CD4-positive, alpha-beta memory T cell (primary cell): ENCODE data around the gene C16orf74. TPM values are rescaled to one million over a fixed set of nuclear protein-coding genes. Genes with fewer than 3 reads are reported as not detected.

Source experiments
- CTCF ChIA-PET: fragments of 350-600 bp; sonication (Branson Sonifier 250); formaldehyde crosslinking; loops from one replicate; lab custom pipeline; 2021; ENCODE audit warnings: inconsistent platforms; ENCODE audit not compliant: partially characterized antibody; lab: Charles Lee
- POLR2A ChIA-PET: fragments of 350-600 bp; sonication (Branson Sonifier 250); formaldehyde crosslinking; loops from one replicate; lab custom pipeline; 2021; ENCODE audit not compliant: partially characterized antibody; lab: Charles Lee
- DNase-seq, 5 donors: peaks; one replicate each; pipeline versions ENCODE4 v3.0.0 to v3.0.0-alpha.2; 2020 to 2022; ENCODE audit warnings: mixed read lengths in 1 of 5
- H3K27ac ChIP-seq: one replicate; pipeline ENCODE4 v1.7.0; 2013; ENCODE audit warnings: low read depth, low read length
- H3K27me3 ChIP-seq: 2 replicates; pipeline ENCODE4 v1.7.0; 2013; ENCODE audit warnings: mild to moderate bottlenecking, low read length, moderate library complexity; ENCODE audit not compliant: insufficient read depth
- H3K36me3 ChIP-seq: 2 replicates; pipeline ENCODE4 v1.7.0; 2013; ENCODE audit warnings: mild to moderate bottlenecking, low read length, moderate library complexity; ENCODE audit not compliant: insufficient read depth
- H3K4me1 ChIP-seq: 2 replicates; pipeline ENCODE4 v1.7.0; 2013; ENCODE audit warnings: mild to moderate bottlenecking, low read length, moderate library complexity; ENCODE audit not compliant: insufficient read depth
- H3K4me3 ChIP-seq, 2 donors: one replicate each; pipeline ENCODE4 v1.7.0; 2013; ENCODE audit warnings: low read length in 2 of 2, mild to moderate bottlenecking in 1 of 2
- H3K9me3 ChIP-seq, 2 donors: one replicate each; pipeline ENCODE4 v1.7.0; 2013; ENCODE audit warnings: low read length in 2 of 2, control low read depth in 1 of 2; ENCODE audit not compliant: control insufficient read depth in 1 of 2
- H3K27ac Mint-ChIP-seq, 7 donors: one replicate each; pipeline ENCODE4 v1.8.0; 2020 to 2021; ENCODE audit warnings: mixed read lengths in 7 of 7, mild to moderate bottlenecking in 6 of 7, inconsistent platforms in 3 of 7, moderate library complexity in 3 of 7
- H3K27me3 Mint-ChIP-seq, 2 donors: one replicate each; pipeline ENCODE4 v1.8.0; 2020 to 2021; ENCODE audit warnings: mixed read lengths in 2 of 2
- H3K36me3 Mint-ChIP-seq, 2 donors: one replicate each; pipeline ENCODE4 v1.8.0; 2020 to 2021; ENCODE audit warnings: mixed read lengths in 2 of 2, inconsistent platforms in 1 of 2, mild to moderate bottlenecking in 1 of 2
- H3K4me1 Mint-ChIP-seq, 4 donors: one replicate each; pipeline ENCODE4 v1.8.0; 2020 to 2021; ENCODE audit warnings: mixed read lengths in 4 of 4, mild to moderate bottlenecking in 1 of 4
- H3K4me3 Mint-ChIP-seq, 8 donors: one replicate each; pipeline ENCODE4 v1.8.0; 2020 to 2021; ENCODE audit warnings: mixed read lengths in 8 of 8, mild to moderate bottlenecking in 7 of 8, moderate library complexity in 6 of 8, inconsistent platforms in 3 of 8
- H3K9me3 Mint-ChIP-seq, 8 donors: one replicate each; pipeline ENCODE4 v1.8.0; 2020 to 2021; ENCODE audit warnings: mixed read lengths in 8 of 8, mild to moderate bottlenecking in 5 of 8, inconsistent platforms in 3 of 8, moderate library complexity in 1 of 8
- intact Hi-C: fragments of 100-400 bp; cut with micrococcal nuclease; formaldehyde crosslinking; loops from one replicate; pipeline ENCODE4 v1.15.1; 2023
- polyA plus RNA-seq, 2 donors: library from polyadenylated mRNA; unstranded; fragments of 300-500 nt; fragmentation: Illumina TruSeq; gene quantifications; one replicate each; pipeline ENCODE4 v1.2.3, GENCODE V29; 2021
- total RNA-seq, 2 experiments: library from RNA; stranded (reverse); gene quantifications; one replicate each; pipeline ENCODE4 v1.2.3, GENCODE V29; 2021

C16orf74 gene
- total and polyA plus RNA-seq, 4 experiments from 2014 or later, result 11.7 to 16.5 (median 14.3) TPM

DNA sequence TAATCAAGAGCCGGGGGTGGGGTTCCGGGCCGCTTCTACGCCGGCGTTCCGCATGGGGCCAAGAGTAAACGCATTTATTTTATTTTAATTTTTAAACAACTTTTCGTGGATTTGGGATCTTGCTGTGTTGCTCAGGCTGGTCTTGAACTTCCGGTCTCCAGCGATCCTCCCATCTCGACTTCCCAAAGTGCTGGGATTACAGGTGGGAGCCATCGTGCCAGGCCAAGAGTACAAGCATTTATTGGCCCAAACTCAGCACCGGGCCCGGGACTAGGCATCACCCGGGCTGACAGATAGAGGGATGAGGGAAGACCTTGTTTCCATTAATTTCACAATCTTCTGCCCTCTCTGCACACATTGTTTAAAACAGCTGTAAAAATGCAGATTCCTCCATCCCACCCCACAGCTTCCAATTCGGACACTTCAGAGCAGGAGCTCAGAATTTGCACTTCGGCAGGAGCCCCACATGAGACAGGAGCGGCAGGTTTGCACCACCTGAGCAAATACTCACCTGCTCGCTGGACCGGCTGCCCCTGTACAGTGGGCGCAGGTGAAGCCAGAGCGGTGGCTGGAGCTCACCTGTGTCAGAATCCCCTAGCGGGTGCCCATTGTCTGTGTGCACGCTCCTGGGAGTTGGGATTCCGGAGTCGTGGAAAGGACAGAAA is 61.5 kb downstream of the C16orf74 start:
- POLR2A ChIA-PET, result no interaction called here
- peaks cover 23% of the 10 kb centered on the region for H3K4me1 ChIP-seq
- peak in 1 of 5 donors; percentile 4 for DNase-seq
- Mint-ChIP-seq H3K27me3 (peaks cover 0 to 2% of the 10 kb centered on the region in 2 donors), H3K27ac (peak overlapping the region in 2 of 7 donors; percentile 53 to 76), H3K36me3 (no peaks in the 10 kb centered on the region), H3K4me3 (peak overlapping the region; percentile 42 to 81 (median 66)), H3K9me3 (no peaks in the 10 kb centered on the region), H3K4me1 (peaks cover 0 to 14% (median 8%) of the 10 kb centered on the region in 4 donors)
- CTCF ChIA-PET, result interaction anchor here (1.0 kb wide), 1 partner anchor 30 kb away, joined by 3 read pairs; no protein-coding TSS in a partner anchor
- no peaks in the 10 kb centered on the region for H3K27me3 ChIP-seq
- intact Hi-C loops, result loop anchor here (1.0 to 10.0 kb wide), 5 partner anchors 14 to 1575 kb away; partner anchors contain the start of genes COX4I1, EMC8 and MBTPS1
- no peaks in the 10 kb centered on the region for H3K9me3 ChIP-seq
- peak overlapping the region in 1 of 2 donors; percentile 22 for H3K4me3 ChIP-seq
- no peak overlapping the region for H3K27ac ChIP-seq
- H3K36me3 ChIP-seq, result no peaks in the 10 kb centered on the region

DNA sequence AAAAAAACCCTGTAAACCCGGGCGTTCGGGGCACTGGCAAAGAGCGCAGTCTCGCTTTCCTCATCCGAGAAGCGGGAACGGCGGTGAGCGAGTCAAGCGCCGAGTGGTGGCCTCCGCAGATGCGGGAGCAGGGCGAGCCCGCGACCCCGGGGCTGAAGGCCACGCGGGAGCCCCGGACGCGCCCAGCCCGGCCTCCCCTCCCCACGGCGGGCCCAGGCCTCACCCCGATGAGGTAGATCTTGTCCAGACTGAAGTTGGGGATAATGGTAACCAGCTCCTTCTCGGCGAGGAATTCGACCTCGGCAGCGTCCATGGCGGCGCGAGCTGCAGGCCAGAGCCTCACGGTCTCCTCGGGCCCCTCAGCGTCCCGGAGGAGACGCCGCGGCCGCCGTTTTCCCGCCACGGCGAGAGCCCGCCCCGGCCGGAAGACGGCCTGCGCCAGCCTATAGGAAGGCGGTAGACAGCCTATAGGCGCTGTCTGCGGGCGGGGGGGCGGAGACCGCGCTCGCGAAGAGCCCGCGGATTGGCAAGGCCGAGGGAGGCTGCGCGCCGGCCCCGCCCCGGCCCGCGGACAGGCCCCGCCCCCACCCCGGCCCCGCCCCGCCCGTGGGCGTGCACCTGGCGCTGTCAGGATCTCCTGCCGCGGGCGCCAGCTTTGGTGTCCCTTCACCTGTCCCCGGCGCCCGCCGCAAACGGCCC is 62.2 kb downstream of the C16orf74 start, which contains the start of gene GINS2:
Gene GINS2 (minus strand): TSS at position 369 of the 699 bp plus-strand sequence. CDS start 56 bp downstream, at position 313.
- Mint-ChIP-seq H3K4me1 (peaks cover 0 to 14% (median 8%) of the 10 kb centered on the region in 4 donors), H3K9me3 (no peaks in the 10 kb centered on the region), H3K27me3 (peaks cover 0 to 2% of the 10 kb centered on the region in 2 donors), H3K4me3 (peak within 1 kb of the TSS; percentile 71 to 85 (median 82)), H3K36me3 (no peaks in the 10 kb centered on the region), H3K27ac (peak within 1 kb of the TSS in 4 of 7 donors; percentile 53 to 76 (median 68))
- POLR2A ChIA-PET, result interaction anchor here (0.9 kb wide), 1 partner anchor 16 kb away, joined by 3 read pairs; no protein-coding TSS in a partner anchor
- Histone ChIP-seq H3K27me3 (no peaks in the 10 kb centered on the region), H3K36me3 (no peaks in the 10 kb centered on the region), H3K27ac (peak within 1 kb of the TSS; percentile 34), H3K4me1 (peaks cover 23% of the 10 kb centered on the region), H3K4me3 (peak within 1 kb of the TSS; percentile 23 to 75), H3K9me3 (no peaks in the 10 kb centered on the region)
- peak; percentile 88 to 91 (median 90) for DNase-seq
- CTCF ChIA-PET, result no interaction called here
- intact Hi-C loops, result loop anchor here (1.0 to 10.0 kb wide), 5 partner anchors 13 to 1574 kb away; partner anchors contain the start of genes COX4I1, EMC8 and MBTPS1

DNA sequence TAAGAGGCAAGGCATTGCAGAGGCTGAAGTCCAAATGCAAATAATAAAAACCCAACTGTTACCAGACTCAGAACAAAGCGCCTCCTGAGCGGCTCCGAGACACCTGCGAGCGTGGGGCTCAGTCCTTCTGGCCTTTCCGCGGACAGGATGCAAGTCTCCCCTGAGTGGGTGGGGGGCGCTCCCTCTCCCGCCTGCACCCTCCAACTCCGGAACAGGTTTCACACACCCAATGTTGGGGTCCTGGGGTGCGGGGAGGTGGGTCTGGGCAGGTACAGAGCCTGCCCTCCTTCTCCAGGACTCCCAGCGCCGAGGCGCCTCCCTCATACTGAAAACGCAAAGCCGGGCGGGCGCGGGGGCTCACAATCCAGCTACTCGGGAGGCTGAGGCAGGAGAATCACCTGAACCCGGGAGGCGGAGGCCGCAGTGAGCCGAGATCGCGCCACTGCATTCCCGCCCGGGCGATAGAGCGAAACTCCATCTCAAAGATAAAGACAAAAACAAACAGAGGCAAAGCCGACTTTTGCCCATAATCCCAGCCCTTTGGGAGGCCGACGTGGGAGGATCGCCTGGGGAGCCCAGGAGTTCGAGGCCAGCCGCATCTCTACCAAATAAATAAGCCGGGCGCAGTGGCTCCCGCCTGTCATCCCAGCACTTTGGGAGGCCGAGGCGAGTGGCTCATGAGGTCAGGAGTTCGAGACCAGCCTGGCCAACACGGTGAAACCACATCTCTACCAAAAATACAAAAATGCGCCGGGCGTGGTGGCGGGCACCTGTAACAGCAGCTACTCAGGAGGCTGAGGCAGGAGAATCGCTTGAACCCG is 63.0 kb downstream of the C16orf74 start:
- no peaks in the 10 kb centered on the region for H3K27me3 Mint-ChIP-seq
- peaks cover 23% of the 10 kb centered on the region for H3K4me1 ChIP-seq
- H3K4me3 Mint-ChIP-seq, result peak overlapping the region; percentile 71 to 85 (median 82)
- no peaks in the 10 kb centered on the region for H3K36me3 Mint-ChIP-seq
- H3K27ac Mint-ChIP-seq, result peak overlapping the region in 4 of 7 donors; percentile 41 to 79 (median 66)
- ChIA-PET POLR2A (interaction anchor here (0.9 kb wide), 1 partner anchor 16 kb away, joined by 3 read pairs; no protein-coding TSS in a partner anchor), CTCF (no interaction called here)
- peaks cover 0 to 14% (median 10%) of the 10 kb centered on the region in 4 donors for H3K4me1 Mint-ChIP-seq
- peaks cover 0 to 1% (median 0%) of the 10 kb centered on the region in 8 donors for H3K9me3 Mint-ChIP-seq
- H3K36me3 ChIP-seq, result no peaks in the 10 kb centered on the region
- no peaks in the 10 kb centered on the region for H3K9me3 ChIP-seq
- no peak overlapping the region for H3K27ac ChIP-seq
- no peaks in the 10 kb centered on the region for H3K27me3 ChIP-seq
- intact Hi-C loops, result loop anchor here (2.0 to 10.0 kb wide), 2 partner anchors 111 to 1573 kb away; partner anchors contain the start of genes COX4I1, EMC8 and MBTPS1
- DNase-seq, result no peak
- peak overlapping the region in 1 of 2 donors; percentile 75 for H3K4me3 ChIP-seq

DNA sequence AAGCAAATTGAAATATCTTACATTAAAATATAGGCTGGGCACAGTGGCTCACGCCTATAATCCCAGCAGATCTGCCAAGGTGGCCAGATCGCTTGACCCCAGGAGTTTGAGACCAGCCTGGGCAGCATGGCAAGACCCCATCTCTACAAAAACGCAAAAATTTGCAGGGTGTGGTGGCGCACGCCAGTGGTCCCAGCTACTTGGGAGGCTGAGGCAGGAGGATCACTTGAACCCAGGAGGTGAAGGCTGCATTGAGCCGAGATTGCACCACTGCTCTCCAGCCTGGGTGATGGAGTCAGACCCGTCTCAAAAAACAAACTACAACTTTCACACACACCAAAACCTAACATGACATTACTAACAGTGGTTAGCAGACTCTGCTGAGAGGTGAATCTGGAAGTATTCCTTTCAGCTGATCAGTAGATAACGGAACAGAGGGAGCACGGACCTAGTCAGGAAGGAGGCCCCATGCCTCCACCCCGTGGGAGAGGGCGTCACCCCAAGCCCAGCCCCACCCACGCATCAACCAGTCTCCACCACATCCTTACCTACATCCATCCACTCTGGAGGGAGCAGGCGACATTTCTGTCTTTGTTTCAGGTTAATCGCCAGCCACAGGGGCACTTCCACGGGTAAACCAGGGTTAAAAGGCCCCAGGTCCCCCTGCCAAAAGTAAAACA is 63.8 kb downstream of the C16orf74 start:
- no peaks in the 10 kb centered on the region for H3K9me3 ChIP-seq
- CTCF ChIA-PET, result no interaction called here
- DNase-seq, result peak in 3 of 5 donors; percentile 6 to 70 (median 35)

DNA sequence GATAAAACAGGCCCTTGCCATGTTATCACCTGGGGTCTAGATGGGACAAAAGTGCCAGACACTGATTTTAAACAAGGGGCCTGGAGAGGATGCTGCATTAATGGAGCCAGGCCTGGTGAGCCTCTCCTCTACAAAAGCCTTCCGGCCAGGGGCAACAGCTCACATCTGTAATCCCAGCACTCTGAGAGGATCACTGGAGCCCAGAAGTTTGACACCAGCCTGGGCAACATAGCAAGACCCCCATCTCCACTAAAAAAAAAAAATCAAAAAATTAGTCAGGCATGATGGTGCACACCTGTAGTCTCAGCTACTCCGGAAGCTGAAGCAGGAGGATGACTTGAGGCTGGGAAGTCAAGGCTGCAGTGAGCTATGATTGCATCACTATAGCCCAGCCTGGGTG is 65.6 kb downstream of the C16orf74 start:
- Histone ChIP-seq H3K4me3 (no peak overlapping the region), H3K36me3 (no peaks in the 10 kb centered on the region), H3K27me3 (no peaks in the 10 kb centered on the region), H3K27ac (no peak overlapping the region), H3K9me3 (no peaks in the 10 kb centered on the region), H3K4me1 (peaks cover 32% of the 10 kb centered on the region)
- Mint-ChIP-seq H3K4me3 (no peak overlapping the region), H3K27me3 (no peaks in the 10 kb centered on the region), H3K4me1 (peaks cover 5 to 20% (median 20%) of the 10 kb centered on the region in 4 donors), H3K36me3 (no peaks in the 10 kb centered on the region), H3K27ac (no peak overlapping the region), H3K9me3 (peaks cover 0 to 3% (median 0%) of the 10 kb centered on the region in 8 donors)
- intact Hi-C loops, result loop anchor here (10.0 kb wide), 1 partner anchor 1570 kb away; the partner anchor contains the start of gene MBTPS1
- no peak for DNase-seq
- ChIA-PET POLR2A (interaction anchor here (0.6 kb wide), 1 partner anchor 658 kb away, joined by 3 read pairs; no protein-coding TSS in a partner anchor), CTCF (interaction anchor here (0.9 to 1.1 kb wide), 2 partner anchors 34 to 59 kb away, joined by 3 read pairs; no protein-coding TSS in a partner anchor)

More for the DNA sequence above, 63.8 kb downstream of the C16orf74 start:
- Mint-ChIP-seq H3K4me3 (peak overlapping the region; percentile 62 to 81 (median 76)), H3K4me1 (peaks cover 0 to 14% (median 10%) of the 10 kb centered on the region in 4 donors), H3K36me3 (no peaks in the 10 kb centered on the region), H3K27ac (peak overlapping the region in 4 of 7 donors; percentile 41 to 79 (median 66)), H3K9me3 (peaks cover 0 to 3% (median 0%) of the 10 kb centered on the region in 8 donors), H3K27me3 (no peaks in the 10 kb centered on the region)
- H3K4me1 ChIP-seq, result peaks cover 23% of the 10 kb centered on the region
- H3K27ac ChIP-seq, result no peak overlapping the region
- H3K27me3 ChIP-seq, result no peaks in the 10 kb centered on the region
- intact Hi-C loops, result loop anchor here (10.0 kb wide), 1 partner anchor 1572 kb away; the partner anchor contains the start of gene MBTPS1
- POLR2A ChIA-PET, result no interaction called here
- H3K36me3 ChIP-seq, result no peaks in the 10 kb centered on the region
- H3K4me3 ChIP-seq, result no peak overlapping the region

DNA sequence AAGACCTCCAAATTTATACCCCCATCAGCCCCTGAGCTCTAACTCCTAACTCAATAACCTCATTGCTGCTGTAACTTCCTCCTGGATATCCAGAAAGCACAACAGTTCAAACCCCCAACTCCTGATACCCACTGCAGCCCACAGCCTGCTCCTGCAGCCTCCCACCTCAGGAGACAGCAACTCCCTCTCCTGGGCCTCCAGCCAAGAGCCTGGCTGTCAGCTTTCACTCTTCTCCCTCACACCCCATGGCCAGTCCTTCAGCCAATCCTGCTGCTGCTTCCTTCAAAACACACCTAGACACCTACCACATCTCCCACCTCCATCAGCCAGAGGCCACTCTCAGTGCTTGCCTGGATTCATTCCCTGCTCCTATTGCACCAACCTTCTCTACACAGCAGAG is 67.5 kb downstream of the C16orf74 start:
- Histone ChIP-seq H3K9me3 (no peaks in the 10 kb centered on the region), H3K27me3 (no peaks in the 10 kb centered on the region), H3K27ac (no peak overlapping the region), H3K4me1 (peaks cover 26% of the 10 kb centered on the region), H3K36me3 (no peaks in the 10 kb centered on the region), H3K4me3 (no peak overlapping the region)
- H3K36me3 Mint-ChIP-seq, result no peaks in the 10 kb centered on the region
- H3K4me3 Mint-ChIP-seq, result no peak overlapping the region
- intact Hi-C loops, result loop anchor here (10.0 kb wide), 1 partner anchor 1569 kb away; the partner anchor contains the start of gene MBTPS1
- CTCF ChIA-PET, result interaction anchor here (1.1 to 1.6 kb wide), 2 partner anchors 8 to 77 kb away, joined by 4 to 5 read pairs; no protein-coding TSS in a partner anchor
- peaks cover 0 to 3% (median 0%) of the 10 kb centered on the region in 8 donors for H3K9me3 Mint-ChIP-seq
- H3K4me1 Mint-ChIP-seq, result peaks cover 5 to 28% (median 23%) of the 10 kb centered on the region in 4 donors
- H3K27ac Mint-ChIP-seq, result peak overlapping the region in 3 of 7 donors; percentile 10 to 85 (median 28)
- no peak for DNase-seq
- H3K27me3 Mint-ChIP-seq, result no peaks in the 10 kb centered on the region
- POLR2A ChIA-PET, result interaction anchor here (0.9 kb wide), 1 partner anchor 18 kb away, joined by 3 read pairs; no protein-coding TSS in a partner anchor
